NCI-H1092 (cell line): ENCODE results near the gene SLC25A22.

ENCODE experiments used
- DNase-seq: peaks from one replicate; lab custom pipeline; 2025; lab: John Stamatoyannopoulos, UW

The SLC25A22 gene

GRCh38 chr11:803467-803742, 5.3 kb upstream of the SLC25A22 start:
- DNase-seq: no peak

- DNase-seq: no peak
These were observed 4.8 kb upstream of the SLC25A22 start for GRCh38 chr11:802693-803466.

- DNase-seq: no peak
These were observed 4.0 kb upstream of the SLC25A22 start for GRCh38 chr11:802018-802617.

- DNase-seq: no peak
These were observed 3.2 kb upstream of the SLC25A22 start for GRCh38 chr11:801097-801780.

GRCh38 chr11:800473-800872, 2.4 kb upstream of the SLC25A22 start:
- DNase-seq: no peak

GRCh38 chr11:799641-800316, 1.7 kb upstream of the SLC25A22 start:
- no peak for DNase-seq

- DNase-seq: peak; percentile 77
These were observed 587 bp downstream of the SLC25A22 start for GRCh38 chr11:797296-798092.

GRCh38 chr11:796565-797295, 1.4 kb downstream of the SLC25A22 start:
- no peak for DNase-seq

GRCh38 chr11:795634-796564, 2.2 kb downstream of the SLC25A22 start:
- peak; percentile 40 for DNase-seq

GRCh38 chr11:794766-795633, 3.1 kb downstream of the SLC25A22 start:
- DNase-seq: no peak

GRCh38 chr11:794013-794765, 3.9 kb downstream of the SLC25A22 start:
- no peak for DNase-seq

GRCh38 chr11:793556-793955, 4.5 kb downstream of the SLC25A22 start:
- DNase-seq: no peak

- DNase-seq: no peak
These were observed 5.2 kb downstream of the SLC25A22 start for GRCh38 chr11:792873-793272.

- DNase-seq: no peak
These were observed 5.6 kb downstream of the SLC25A22 start for GRCh38 chr11:792535-792821.

- DNase-seq: no peak
These were observed 6.2 kb downstream of the SLC25A22 start for GRCh38 chr11:791658-792534.

- no peak for DNase-seq
These were observed 7.1 kb downstream of the SLC25A22 start for GRCh38 chr11:790721-791564.

- DNase-seq: peak; percentile 30
These were observed 8.1 kb downstream of the SLC25A22 start, which contains the start of gene CEND1 for GRCh38 chr11:789943-790342. Gene CEND1, minus strand, starts transcription at chr11:790090. Its CDS starts 1,514 bp downstream, at chr11:788576.
